Measurements from ENCODE around the gene PRELID1.

Gene PRELID1

DNA sequence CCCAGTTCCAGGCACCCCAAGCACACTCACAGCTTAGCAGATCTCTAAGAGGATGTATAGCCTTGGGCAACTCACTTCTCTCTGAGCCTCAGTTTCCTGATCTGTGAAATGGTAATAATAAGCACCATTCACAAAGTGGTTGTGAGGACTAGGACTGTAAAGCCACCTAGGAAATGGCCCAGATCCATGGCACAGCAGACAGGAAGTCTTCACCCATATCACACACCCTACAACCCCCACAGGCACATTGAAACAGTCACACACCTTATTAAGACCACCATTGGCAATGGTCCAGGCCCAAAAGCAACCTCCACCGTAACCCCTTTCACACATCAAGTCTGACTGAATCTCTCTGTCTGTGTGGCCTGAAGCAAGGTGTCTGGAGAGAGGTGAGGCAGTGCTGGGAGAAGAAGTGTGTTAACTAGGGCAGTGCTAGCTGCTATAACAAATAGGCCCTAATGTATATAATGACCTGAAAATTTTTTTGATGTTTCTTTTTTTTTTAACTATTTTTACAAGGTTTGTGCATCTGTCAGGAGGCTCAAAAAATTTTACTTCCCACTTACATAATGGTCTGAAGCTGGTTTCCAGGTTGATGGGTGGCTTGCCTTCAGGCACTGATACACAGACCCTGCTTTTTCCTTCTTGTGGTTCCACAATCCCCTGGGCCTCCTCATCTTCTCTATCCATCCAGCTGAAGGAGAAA is 51.7 kb downstream of the PRELID1 start:
- peaks cover 22% of the 10 kb centered on the region for H3K4me1 ChIP-seq (ENCODE audit: low read depth, poor library complexity, severe bottlenecking)
- no peak for TF ChIP-seq CTCF (conservative IDR thresholded peaks at IDR 0.05; ENCODE audit: low read depth, low read length)
- H3K36me3 ChIP-seq (ENCODE audit: insufficient read depth) = no peaks in the 10 kb centered on the region
- no peak overlapping the region for H2AFZ ChIP-seq (ENCODE audit: low read depth)
- H3K79me2 ChIP-seq (ENCODE audit: insufficient read depth, low read depth) = peaks cover 20% of the 10 kb centered on the region
- no peak overlapping the region for H3K27ac ChIP-seq
- no peak overlapping the region for H3K9ac ChIP-seq
- no peak overlapping the region for H3K4me3 ChIP-seq (IDR thresholded peaks at IDR 0.05; ENCODE audit: insufficient read depth, low read depth, low read length)
- no peaks in the 10 kb centered on the region for H4K20me1 ChIP-seq (ENCODE audit: insufficient read depth)
- H3K27me3 ChIP-seq (ENCODE audit: insufficient read depth, low read depth) = no peaks in the 10 kb centered on the region
- no peak overlapping the region for H3K4me2 ChIP-seq

DNA sequence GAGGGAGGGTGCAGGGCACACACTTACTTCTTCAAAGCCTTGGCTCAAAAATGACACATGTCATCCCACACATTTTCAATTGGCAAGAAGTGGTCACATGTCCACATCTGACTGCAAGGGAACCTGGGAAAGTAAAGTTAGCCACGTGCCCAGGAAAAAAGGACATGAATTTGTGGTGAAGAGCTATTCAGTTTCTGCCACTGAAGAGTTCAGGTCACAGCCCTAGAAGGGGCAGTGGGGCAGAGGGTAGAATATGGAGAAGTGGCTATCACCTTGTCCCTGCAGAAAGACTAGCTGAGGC is 52.2 kb downstream of the PRELID1 start:
- no peak overlapping the region for H3K4me2 ChIP-seq
- H3K4me1 ChIP-seq (ENCODE audit: low read depth, poor library complexity, severe bottlenecking) = peaks cover 20% of the 10 kb centered on the region
- peaks cover 15% of the 10 kb centered on the region for H3K79me2 ChIP-seq (ENCODE audit: insufficient read depth, low read depth)

More for the DNA sequence above, 52.2 kb downstream of the PRELID1 start:
- Histone ChIP-seq H3K27me3 (ENCODE audit: insufficient read depth, low read depth) (no peaks in the 10 kb centered on the region), H4K20me1 (ENCODE audit: insufficient read depth) (no peaks in the 10 kb centered on the region), H3K4me3 (IDR thresholded peaks at IDR 0.05; ENCODE audit: insufficient read depth, low read depth, low read length) (no peak overlapping the region), H3K9ac (no peak overlapping the region), H3K27ac (no peak overlapping the region), H3K36me3 (ENCODE audit: insufficient read depth) (no peaks in the 10 kb centered on the region), H2AFZ (ENCODE audit: low read depth) (no peak overlapping the region)
- TF ChIP-seq CTCF (conservative IDR thresholded peaks at IDR 0.05; ENCODE audit: low read depth, low read length) = no peak

All from KMS-11 (cell line).